ENCODE data around the gene FEN1. TPM values are rescaled to one million over a fixed set of nuclear protein-coding genes. Genes with fewer than 3 reads are reported as not detected.

The FEN1 gene
- total RNA-seq, 4 donors from 2014 or later = 11.4 to 38.1 (median 23.5) TPM

- peaks cover 4 to 23% (median 9%) of the 10 kb centered on the region in 3 donors for H3K4me1 ChIP-seq
- H3K27me3 ChIP-seq = peaks cover 0 to 41% (median 0%) of the 10 kb centered on the region in 4 donors
- H3K4me3 ChIP-seq = no peak overlapping the region
- intact Hi-C loops (cut with DNase I) = no loop called here
- 77 to 96% methylated on average over 3 to 5 of the region's 9 CpGs for WGBS, 2 donors
- H3K9me3 ChIP-seq = no peaks in the 10 kb centered on the region
- TF ChIP-seq POLR2A (IDR thresholded peaks at IDR 0.05) (no peak), CTCF (IDR thresholded peaks at IDR 0.05) (no peak)
- no peak overlapping the region for H3K27ac ChIP-seq
- no peaks in the 10 kb centered on the region for H3K36me3 ChIP-seq
- no peak for DNase-seq
Observed at GRCh38 chr11:61756452-61757212, 36.1 kb upstream of the FEN1 start.

- Histone ChIP-seq H3K4me1 (peaks cover 4 to 18% (median 5%) of the 10 kb centered on the region in 3 donors), H3K36me3 (no peaks in the 10 kb centered on the region), H3K27ac (no peak overlapping the region), H3K9me3 (no peaks in the 10 kb centered on the region), H3K27me3 (peaks cover 0 to 41% (median 0%) of the 10 kb centered on the region in 4 donors), H3K4me3 (no peak overlapping the region)
- WGBS, 2 donors = 81 to 86% methylated on average over 8 to 12 of the region's 15 CpGs
- no peak for DNase-seq
- intact Hi-C loops (cut with DNase I) = no loop called here
- TF ChIP-seq POLR2A (IDR thresholded peaks at IDR 0.05) = no peak
- TF ChIP-seq CTCF (IDR thresholded peaks at IDR 0.05) = no peak
Observed at GRCh38 chr11:61757213-61757862, 35.4 kb upstream of the FEN1 start.

GRCh38 chr11:61760946-61761345, 31.8 kb upstream of the FEN1 start:
- TF ChIP-seq POLR2A (IDR thresholded peaks at IDR 0.05) (no peak), CTCF (IDR thresholded peaks at IDR 0.05) (no peak)
- Histone ChIP-seq H3K4me1 (peaks cover 0 to 9% (median 0%) of the 10 kb centered on the region in 3 donors), H3K4me3 (no peak overlapping the region), H3K27me3 (peaks cover 0 to 54% (median 0%) of the 10 kb centered on the region in 4 donors), H3K9me3 (no peaks in the 10 kb centered on the region), H3K27ac (no peak overlapping the region), H3K36me3 (no peaks in the 10 kb centered on the region)
- WGBS, 2 donors = no CpG with 5 or more reads among the region's 13 CpGs
- intact Hi-C loops (cut with DNase I) = no loop called here
- DNase-seq = no peak

- H3K27ac ChIP-seq = no peak overlapping the region
- no peaks in the 10 kb centered on the region for H3K9me3 ChIP-seq
- 70 to 77% methylated on average over 6 to 10 of the region's 11 CpGs for WGBS, 2 donors
- H3K36me3 ChIP-seq = no peaks in the 10 kb centered on the region
- H3K4me1 ChIP-seq = peaks cover 0 to 6% (median 0%) of the 10 kb centered on the region in 3 donors
- no peak for DNase-seq
- TF ChIP-seq POLR2A (IDR thresholded peaks at IDR 0.05) (no peak), CTCF (IDR thresholded peaks at IDR 0.05) (no peak)
- no peak overlapping the region for H3K4me3 ChIP-seq
- H3K27me3 ChIP-seq = peaks cover 0 to 54% (median 0%) of the 10 kb centered on the region in 4 donors
- intact Hi-C loops (cut with DNase I) = no loop called here
Observed at GRCh38 chr11:61761440-61762222, 31.1 kb upstream of the FEN1 start.
